ENCODE measurements around the gene RGMB. TPM values are rescaled to one million over a fixed set of nuclear protein-coding genes. Genes with fewer than 3 reads are reported as not detected.

Gene RGMB
- total and polyA plus RNA-seq, 3 donors from 2014 or later: 22.4 to 47.4 (median 41.2) TPM

DNA sequence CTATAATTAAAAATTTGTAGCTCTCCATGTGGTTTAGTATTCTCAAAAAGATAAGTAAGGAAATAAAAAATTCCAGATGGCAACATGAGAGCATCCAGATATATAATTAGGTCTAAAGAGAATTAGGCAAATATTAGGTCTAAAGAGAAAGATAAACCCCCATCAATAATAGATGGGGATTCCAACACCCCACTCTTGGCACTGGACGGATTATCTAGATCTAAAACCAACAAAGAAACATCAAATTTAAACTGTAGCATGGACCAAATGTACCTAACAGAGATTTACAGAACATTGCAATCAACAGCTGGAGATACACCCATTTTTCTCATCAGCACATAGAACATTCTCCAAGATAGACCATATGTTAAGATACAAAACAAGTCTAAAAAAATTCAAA lies 31.6 kb downstream of the RGMB start:
- no peaks in the 10 kb centered on the region for H3K4me1 ChIP-seq
- H3K36me3 ChIP-seq (ENCODE audit: low read depth, missing control alignments): no peaks in the 10 kb centered on the region
- no peak for TF ChIP-seq POLR2A (IDR thresholded peaks at IDR 0.05)
- TF ChIP-seq, protein P1, sequence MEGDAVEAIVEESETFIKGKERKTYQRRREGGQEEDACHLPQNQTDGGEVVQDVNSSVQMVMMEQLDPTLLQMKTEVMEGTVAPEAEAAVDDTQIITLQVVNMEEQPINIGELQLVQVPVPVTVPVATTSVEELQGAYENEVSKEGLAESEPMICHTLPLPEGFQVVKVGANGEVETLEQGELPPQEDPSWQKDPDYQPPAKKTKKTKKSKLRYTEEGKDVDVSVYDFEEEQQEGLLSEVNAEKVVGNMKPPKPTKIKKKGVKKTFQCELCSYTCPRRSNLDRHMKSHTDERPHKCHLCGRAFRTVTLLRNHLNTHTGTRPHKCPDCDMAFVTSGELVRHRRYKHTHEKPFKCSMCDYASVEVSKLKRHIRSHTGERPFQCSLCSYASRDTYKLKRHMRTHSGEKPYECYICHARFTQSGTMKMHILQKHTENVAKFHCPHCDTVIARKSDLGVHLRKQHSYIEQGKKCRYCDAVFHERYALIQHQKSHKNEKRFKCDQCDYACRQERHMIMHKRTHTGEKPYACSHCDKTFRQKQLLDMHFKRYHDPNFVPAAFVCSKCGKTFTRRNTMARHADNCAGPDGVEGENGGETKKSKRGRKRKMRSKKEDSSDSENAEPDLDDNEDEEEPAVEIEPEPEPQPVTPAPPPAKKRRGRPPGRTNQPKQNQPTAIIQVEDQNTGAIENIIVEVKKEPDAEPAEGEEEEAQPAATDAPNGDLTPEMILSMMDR (IDR thresholded peaks at IDR 0.05): no peak
- no peak for DNase-seq
- H3K9me3 ChIP-seq: no peaks in the 10 kb centered on the region
- 0 to 2% methylated on average over 1 of the region's 1 CpG for WGBS, 2 donors
- H3K27ac ChIP-seq: no peak overlapping the region
- no peaks in the 10 kb centered on the region for H3K27me3 ChIP-seq
- no peak overlapping the region for H3K4me3 ChIP-seq
- intact Hi-C loops (cut with DNase I; ENCODE audit: low total_unique reads): no loop called here

DNA sequence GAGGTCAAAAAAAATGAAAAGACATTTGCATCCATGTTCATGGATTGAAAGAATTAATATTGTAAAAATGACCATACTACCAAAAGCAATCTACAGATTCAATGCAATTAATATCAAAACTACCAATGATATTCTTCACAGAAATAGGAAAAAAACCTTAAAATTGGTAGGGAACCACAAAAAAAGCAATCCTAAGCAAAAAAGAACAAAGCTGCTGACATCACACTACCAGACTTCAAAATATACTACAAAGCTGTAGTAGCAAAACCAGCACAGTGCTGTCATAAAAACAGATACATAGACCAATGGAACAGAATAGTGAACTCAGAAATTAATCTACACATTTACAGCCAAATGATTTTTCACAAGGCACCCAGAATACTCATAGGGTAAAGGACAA lies 34.3 kb downstream of the RGMB start:
- intact Hi-C loops (cut with DNase I; ENCODE audit: low total_unique reads): no loop called here
- Histone ChIP-seq H3K27me3 (no peaks in the 10 kb centered on the region), H3K27ac (no peak overlapping the region), H3K9me3 (no peaks in the 10 kb centered on the region), H3K4me3 (no peak overlapping the region), H3K4me1 (no peaks in the 10 kb centered on the region), H3K36me3 (ENCODE audit: low read depth, missing control alignments) (no peaks in the 10 kb centered on the region)
- no peak for DNase-seq
- TF ChIP-seq POLR2A (IDR thresholded peaks at IDR 0.05): no peak

DNA sequence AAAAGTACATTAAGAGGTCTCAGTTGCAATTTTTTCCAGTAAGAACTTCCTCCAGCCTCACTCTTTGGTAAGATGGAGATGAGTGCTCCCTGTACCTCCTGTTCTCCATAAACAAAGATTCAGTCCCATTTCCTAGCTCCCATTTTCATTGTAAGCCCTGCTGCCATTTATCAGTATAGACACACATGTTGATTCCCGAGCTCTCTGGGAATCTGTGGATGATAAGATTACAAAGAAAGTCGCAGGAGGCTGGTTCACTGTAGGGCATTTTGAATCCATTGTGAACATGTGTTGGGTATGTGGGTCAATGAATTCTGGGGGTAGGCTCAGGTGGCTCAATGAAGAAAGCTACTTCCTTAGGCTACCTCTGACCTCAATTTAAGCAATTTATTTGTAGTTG lies 36.7 kb downstream of the RGMB start:
- no peak for DNase-seq
- TF ChIP-seq POLR2A (IDR thresholded peaks at IDR 0.05): no peak
- TF ChIP-seq, protein P1 (IDR thresholded peaks at IDR 0.05): no peak
- H3K4me1 ChIP-seq: no peaks in the 10 kb centered on the region
- no peak overlapping the region for H3K27ac ChIP-seq
- no peaks in the 10 kb centered on the region for H3K27me3 ChIP-seq
- intact Hi-C loops (cut with DNase I; ENCODE audit: low total_unique reads): no loop called here
- no peaks in the 10 kb centered on the region for H3K9me3 ChIP-seq
- H3K4me3 ChIP-seq: no peak overlapping the region
- no peaks in the 10 kb centered on the region for H3K36me3 ChIP-seq (ENCODE audit: low read depth, missing control alignments)
- WGBS, 2 donors: 39 to 45% methylated on average over 2 of the region's 2 CpGs

DNA sequence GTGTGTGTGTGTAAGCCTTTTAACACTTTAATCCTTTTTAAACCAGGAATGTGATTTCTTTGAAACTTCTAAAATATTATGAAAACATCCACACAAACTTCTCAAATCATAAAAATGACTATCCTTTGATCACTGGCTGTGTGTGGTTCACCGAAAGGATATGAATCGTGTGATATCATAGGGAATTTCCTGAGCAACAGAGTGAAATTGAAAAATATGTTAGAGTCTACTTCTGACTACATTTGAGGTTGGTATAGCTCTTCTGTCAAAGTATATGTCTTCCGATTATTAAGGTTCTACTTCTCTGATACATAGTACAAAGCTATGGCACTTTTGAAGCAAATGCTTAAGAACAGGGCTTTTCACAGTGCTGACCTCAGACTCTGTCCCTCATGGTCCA lies 40.3 kb downstream of the RGMB start:
- DNase-seq: no peak
- TF ChIP-seq, protein P1 (IDR thresholded peaks at IDR 0.05): no peak
- no peak for TF ChIP-seq POLR2A (IDR thresholded peaks at IDR 0.05)
- Histone ChIP-seq H3K27me3 (no peaks in the 10 kb centered on the region), H3K4me3 (no peak overlapping the region), H3K36me3 (ENCODE audit: low read depth, missing control alignments) (no peaks in the 10 kb centered on the region), H3K9me3 (no peaks in the 10 kb centered on the region), H3K27ac (no peak overlapping the region), H3K4me1 (no peaks in the 10 kb centered on the region)
- WGBS, 2 donors: 91 to 94% methylated on average over 3 of the region's 3 CpGs
- intact Hi-C loops (cut with DNase I; ENCODE audit: low total_unique reads): no loop called here

DNA sequence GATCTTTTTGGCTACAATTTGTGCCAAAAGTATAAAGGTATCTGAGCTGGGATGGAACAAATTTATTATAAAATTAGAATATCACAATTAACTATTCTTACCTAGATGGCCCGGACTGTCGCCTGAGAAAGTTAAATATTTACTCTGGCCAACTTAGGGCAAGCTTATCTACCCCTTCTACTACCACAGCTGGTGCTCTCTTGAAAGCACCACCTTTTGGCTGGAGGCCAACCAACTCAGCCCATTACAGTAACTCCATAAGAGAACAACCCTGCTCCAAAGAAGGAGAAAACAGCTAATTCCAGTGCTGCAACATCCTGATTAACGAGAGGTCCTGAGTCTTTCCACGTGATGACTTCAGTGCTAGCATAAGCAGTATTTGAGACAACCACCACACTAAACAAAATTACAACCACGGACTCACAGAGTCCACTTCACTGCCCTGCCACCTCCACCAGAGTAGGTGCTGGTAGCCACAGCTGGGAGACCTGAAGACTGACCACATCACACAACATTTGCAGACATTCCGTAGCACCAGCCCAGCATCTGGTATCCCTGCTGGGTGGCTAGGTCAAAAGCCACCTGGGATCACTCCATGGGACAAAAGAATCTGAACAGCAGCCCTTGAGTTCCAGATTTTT lies 43.2 kb downstream of the RGMB start:
- WGBS, 2 donors: 77 to 88% methylated on average over 6 of the region's 6 CpGs
- no peak for DNase-seq
- TF ChIP-seq, protein P1 (IDR thresholded peaks at IDR 0.05): no peak
- TF ChIP-seq POLR2A (IDR thresholded peaks at IDR 0.05): no peak
- Histone ChIP-seq H3K27me3 (no peaks in the 10 kb centered on the region), H3K4me3 (no peak overlapping the region), H3K27ac (no peak overlapping the region), H3K9me3 (no peaks in the 10 kb centered on the region), H3K4me1 (no peaks in the 10 kb centered on the region), H3K36me3 (ENCODE audit: low read depth, missing control alignments) (no peaks in the 10 kb centered on the region)
- intact Hi-C loops (cut with DNase I; ENCODE audit: low total_unique reads): no loop called here
